WERI-Rb-1 (cell line): ENCODE measurements around the gene C20orf141.
A peak's percentile ranks its signal among the peaks of the same experiment; 100 is the strongest.

ENCODE experiments used
- DNase-seq: peaks from one replicate; pipeline ENCODE4 v3.0.0-alpha.2; 2020
- H3K27ac ChIP-seq: fragments of 250-450 bp; sonication (Bioruptor Pico); 2 replicates; pipeline ENCODE4 v1.5.1; 2020; ENCODE audit warnings: mild to moderate bottlenecking, moderate library complexity
- H3K27me3 ChIP-seq: fragments of 250-450 bp; sonication (Bioruptor Pico); 2 replicates; pipeline ENCODE4 v1.5.1; 2021; ENCODE audit warnings: mild to moderate bottlenecking, low read depth, moderate library complexity; ENCODE audit not compliant: insufficient read depth, severe bottlenecking
- H3K36me3 ChIP-seq: fragments of 250-450 bp; sonication (Bioruptor Pico); 2 replicates; pipeline ENCODE4 v1.5.1; 2020; ENCODE audit warnings: mild to moderate bottlenecking, moderate library complexity
- H3K4me3 ChIP-seq: 2 replicates; pipeline ENCODE4 v1.5.1; 2011; ENCODE audit warnings: low read depth, mild to moderate bottlenecking, control low read depth, low read length
- H3K9me3 ChIP-seq: fragments of 250-450 bp; sonication (Bioruptor Pico); 2 replicates; pipeline ENCODE4 v1.5.1; 2021; ENCODE audit warnings: mild to moderate bottlenecking, moderate library complexity; ENCODE audit not compliant: severe bottlenecking
- TF ChIP-seq, protein P1 (sequence below): IDR thresholded peaks from 2 replicates; pipeline ENCODE4 v1.5.1; 2011; ENCODE audit warnings: low read depth, mild to moderate bottlenecking, control low read depth, inconsistent platforms, low read length

Gene C20orf141

GRCh38 chr20:2798095-2798805 is 16.5 kb upstream of the C20orf141 start:
- Histone ChIP-seq H3K27ac (no peak overlapping the region), H3K36me3 (peaks cover 35% of the 10 kb centered on the region), H3K9me3 (no peaks in the 10 kb centered on the region), H3K4me3 (no peak overlapping the region), H3K27me3 (no peaks in the 10 kb centered on the region)
- TF ChIP-seq, protein P1, sequence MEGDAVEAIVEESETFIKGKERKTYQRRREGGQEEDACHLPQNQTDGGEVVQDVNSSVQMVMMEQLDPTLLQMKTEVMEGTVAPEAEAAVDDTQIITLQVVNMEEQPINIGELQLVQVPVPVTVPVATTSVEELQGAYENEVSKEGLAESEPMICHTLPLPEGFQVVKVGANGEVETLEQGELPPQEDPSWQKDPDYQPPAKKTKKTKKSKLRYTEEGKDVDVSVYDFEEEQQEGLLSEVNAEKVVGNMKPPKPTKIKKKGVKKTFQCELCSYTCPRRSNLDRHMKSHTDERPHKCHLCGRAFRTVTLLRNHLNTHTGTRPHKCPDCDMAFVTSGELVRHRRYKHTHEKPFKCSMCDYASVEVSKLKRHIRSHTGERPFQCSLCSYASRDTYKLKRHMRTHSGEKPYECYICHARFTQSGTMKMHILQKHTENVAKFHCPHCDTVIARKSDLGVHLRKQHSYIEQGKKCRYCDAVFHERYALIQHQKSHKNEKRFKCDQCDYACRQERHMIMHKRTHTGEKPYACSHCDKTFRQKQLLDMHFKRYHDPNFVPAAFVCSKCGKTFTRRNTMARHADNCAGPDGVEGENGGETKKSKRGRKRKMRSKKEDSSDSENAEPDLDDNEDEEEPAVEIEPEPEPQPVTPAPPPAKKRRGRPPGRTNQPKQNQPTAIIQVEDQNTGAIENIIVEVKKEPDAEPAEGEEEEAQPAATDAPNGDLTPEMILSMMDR, result no peak
- DNase-seq, result no peak

DNA sequence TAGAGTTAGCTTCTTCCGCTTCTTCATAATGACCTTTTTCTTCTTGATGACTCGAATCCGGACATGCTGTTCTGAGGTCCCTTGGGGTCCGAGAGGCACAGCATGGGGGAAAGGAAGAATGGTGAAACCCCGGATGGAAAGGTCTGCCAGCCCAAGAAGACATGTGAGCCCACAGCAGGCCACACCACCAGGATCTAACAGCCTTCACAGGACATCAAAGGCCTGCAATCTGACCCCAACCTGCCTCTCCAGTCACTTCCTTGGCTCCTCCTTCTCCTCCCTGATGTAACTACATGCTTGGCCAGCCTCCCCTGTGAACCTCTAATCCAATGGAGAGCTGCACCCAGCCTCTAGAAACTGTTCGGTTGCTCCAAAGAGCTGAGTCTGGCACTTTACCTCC is 16.0 kb upstream of the C20orf141 start:
- Histone ChIP-seq H3K36me3 (peaks cover 35% of the 10 kb centered on the region), H3K27me3 (no peaks in the 10 kb centered on the region), H3K27ac (no peak overlapping the region), H3K4me3 (no peak overlapping the region), H3K9me3 (no peaks in the 10 kb centered on the region)
- TF ChIP-seq, protein P1, result no peak
- no peak for DNase-seq

GRCh38 chr20:2799271-2799670 is 15.5 kb upstream of the C20orf141 start:
- TF ChIP-seq, protein P1, result no peak
- DNase-seq, result no peak
- no peaks in the 10 kb centered on the region for H3K27me3 ChIP-seq
- H3K27ac ChIP-seq, result no peak overlapping the region
- H3K9me3 ChIP-seq, result no peaks in the 10 kb centered on the region
- no peak overlapping the region; the same call in 1 of the 2 replicates for H3K4me3 ChIP-seq
- peaks cover 35% of the 10 kb centered on the region for H3K36me3 ChIP-seq

- peak overlapping the region; percentile 59 for H3K4me3 ChIP-seq
- peak; percentile 28 for DNase-seq
- TF ChIP-seq, protein P1, result no peak
- H3K27me3 ChIP-seq, result no peaks in the 10 kb centered on the region
- peak overlapping the region; percentile 67 for H3K27ac ChIP-seq
- H3K9me3 ChIP-seq, result no peaks in the 10 kb centered on the region
- peaks cover 35% of the 10 kb centered on the region for H3K36me3 ChIP-seq
Measured at GRCh38 chr20:2799688-2800520, 14.9 kb upstream of the C20orf141 start.

DNA sequence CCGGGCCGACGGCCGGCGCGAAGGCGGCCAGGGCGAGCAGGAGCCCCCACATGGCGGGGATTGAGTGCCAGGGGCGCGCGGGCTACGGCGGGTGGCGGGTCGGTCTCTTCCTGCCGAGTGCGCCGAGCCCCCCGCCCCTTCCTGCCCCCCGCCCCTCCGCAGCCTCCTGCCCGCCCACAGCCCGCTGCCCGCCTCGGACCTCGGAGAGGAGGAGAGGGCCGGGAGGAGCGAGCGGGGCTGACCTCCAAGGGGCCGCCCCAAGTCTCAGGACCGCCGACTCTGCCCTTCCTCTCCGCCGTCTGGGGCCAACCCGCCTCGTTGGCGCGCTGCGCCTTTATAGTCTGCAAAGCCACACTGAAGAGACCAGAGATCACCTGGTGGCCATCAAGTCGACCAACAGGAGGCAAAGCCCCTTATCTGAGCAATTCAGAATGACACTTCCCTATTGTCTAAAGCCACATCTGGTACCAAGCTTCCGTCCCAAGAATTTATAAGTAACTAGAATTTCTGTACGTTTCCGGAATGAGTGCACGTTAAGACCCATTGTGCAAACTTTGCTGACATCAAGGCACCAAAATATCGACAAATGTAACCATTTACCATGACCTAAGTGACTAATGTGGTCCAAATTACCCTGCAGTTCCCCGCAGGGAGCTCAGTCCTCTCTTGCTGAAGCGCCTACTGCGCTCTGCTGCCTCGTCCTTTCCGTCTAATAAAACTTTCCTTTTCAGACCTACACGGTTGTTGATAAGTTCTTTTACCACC is 14.1 kb upstream of the C20orf141 start, which contains the start of gene CPXM1:
Gene CPXM1, minus strand, starts transcription at position 107 of the 765 bp plus-strand sequence. Its CDS starts 55 bp downstream, at position 52.
- TF ChIP-seq, protein P1, result peak; percentile 37
- peak within 1 kb of the TSS; percentile 67 for H3K27ac ChIP-seq
- peaks cover 31% of the 10 kb centered on the region for H3K36me3 ChIP-seq
- H3K27me3 ChIP-seq, result no peaks in the 10 kb centered on the region
- H3K9me3 ChIP-seq, result no peaks in the 10 kb centered on the region
- peak; percentile 81 for DNase-seq
- peak within 1 kb of the TSS; percentile 59 for H3K4me3 ChIP-seq
